ENCODE data around the gene LCLAT1.

The LCLAT1 gene

DNA sequence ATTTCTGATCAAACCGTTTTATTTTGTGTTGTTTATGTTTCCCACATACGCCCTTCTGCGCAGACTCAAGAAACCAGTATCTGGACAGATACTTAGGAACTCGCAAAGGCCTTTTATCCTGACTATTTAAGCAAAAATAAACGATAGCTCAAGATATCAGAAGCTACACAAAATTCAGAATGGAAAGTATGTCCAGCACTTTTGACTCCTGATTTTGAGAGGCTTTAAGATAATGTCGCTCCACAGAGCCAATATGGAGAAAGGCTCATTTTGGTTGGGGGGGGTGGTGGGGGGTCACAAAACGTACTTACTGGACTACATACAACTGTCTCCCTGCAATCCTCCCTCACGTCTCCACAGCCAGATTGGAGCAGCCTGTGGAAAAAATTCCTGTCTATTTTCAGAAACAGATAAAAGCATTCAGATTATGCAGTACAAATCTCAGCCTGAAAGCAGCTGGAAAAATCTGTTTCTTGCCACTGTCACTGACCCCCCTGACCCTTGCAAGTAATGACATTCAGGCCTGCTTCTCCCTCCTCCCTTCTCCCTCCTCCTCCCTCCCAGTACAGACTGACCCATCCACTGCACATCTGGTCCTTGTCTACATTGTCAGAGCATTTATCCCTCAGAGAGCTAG, 34.9 kb upstream of the LCLAT1 start:
- no peaks in the 10 kb centered on the region for H3K27me3 ChIP-seq (ENCODE audit: control insufficient read depth, insufficient read depth, low read length)
- H3K4me3 ChIP-seq (ENCODE audit: low read depth, low read length) = no peak overlapping the region
- H3K4me1 ChIP-seq (ENCODE audit: control insufficient read depth, insufficient read depth, low read length) = peaks cover 1% of the 10 kb centered on the region
- H3K36me3 ChIP-seq (ENCODE audit: control insufficient read depth, insufficient read depth, low read length) = no peaks in the 10 kb centered on the region
- no peaks in the 10 kb centered on the region for H3K9me3 ChIP-seq (ENCODE audit: control insufficient read depth, insufficient read depth, low read length)
- no peak overlapping the region for H3K9ac ChIP-seq (ENCODE audit: low read depth, low read length)

DNA sequence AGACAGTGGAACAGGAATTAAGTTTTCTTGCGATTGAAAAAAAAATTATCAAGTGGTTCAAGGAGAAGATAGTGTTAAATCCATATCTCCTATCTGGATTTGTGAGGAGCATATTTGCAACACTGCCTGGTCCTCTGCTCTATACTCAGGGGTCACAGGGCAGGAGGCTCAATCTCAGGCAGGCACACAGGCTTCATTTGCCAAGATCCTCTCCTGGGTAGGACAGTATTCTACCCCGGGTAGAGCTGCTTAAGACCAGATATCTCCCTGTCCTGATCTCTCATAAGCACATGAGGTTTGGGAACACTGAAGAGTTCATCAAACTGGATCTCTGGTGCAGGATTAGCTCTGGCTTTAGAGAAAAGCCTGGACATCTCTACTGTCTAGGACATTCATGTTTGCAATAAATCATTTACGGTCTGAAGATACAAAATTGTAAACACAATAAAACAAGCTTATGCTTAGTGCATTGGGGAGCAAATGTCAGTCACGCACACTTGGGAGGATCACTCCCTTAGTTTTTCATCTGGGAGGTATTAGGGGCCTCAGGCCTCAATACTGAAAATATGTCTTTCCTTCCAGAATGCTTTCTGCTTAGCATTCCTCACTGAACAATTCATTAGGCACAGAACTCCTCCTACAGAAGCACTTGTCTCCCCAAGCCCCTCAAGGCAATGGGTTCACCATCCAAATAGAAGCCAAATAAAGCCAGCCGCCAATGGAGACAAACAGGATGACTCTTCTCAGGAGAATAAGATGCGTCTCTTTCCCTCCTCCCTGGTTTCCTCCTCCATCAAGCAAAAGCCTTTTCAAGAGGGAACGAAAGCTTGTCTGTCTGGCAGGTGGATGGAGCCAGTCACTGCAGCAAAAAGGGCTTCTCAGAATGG, 34.1 kb upstream of the LCLAT1 start:
- Histone ChIP-seq H3K9me3 (ENCODE audit: control insufficient read depth, insufficient read depth, low read length) (no peaks in the 10 kb centered on the region), H3K4me1 (ENCODE audit: control insufficient read depth, insufficient read depth, low read length) (peaks cover 4% of the 10 kb centered on the region), H3K27me3 (ENCODE audit: control insufficient read depth, insufficient read depth, low read length) (no peaks in the 10 kb centered on the region), H3K9ac (ENCODE audit: low read depth, low read length) (no peak overlapping the region), H3K4me3 (ENCODE audit: low read depth, low read length) (no peak overlapping the region), H3K36me3 (ENCODE audit: control insufficient read depth, insufficient read depth, low read length) (no peaks in the 10 kb centered on the region)

DNA sequence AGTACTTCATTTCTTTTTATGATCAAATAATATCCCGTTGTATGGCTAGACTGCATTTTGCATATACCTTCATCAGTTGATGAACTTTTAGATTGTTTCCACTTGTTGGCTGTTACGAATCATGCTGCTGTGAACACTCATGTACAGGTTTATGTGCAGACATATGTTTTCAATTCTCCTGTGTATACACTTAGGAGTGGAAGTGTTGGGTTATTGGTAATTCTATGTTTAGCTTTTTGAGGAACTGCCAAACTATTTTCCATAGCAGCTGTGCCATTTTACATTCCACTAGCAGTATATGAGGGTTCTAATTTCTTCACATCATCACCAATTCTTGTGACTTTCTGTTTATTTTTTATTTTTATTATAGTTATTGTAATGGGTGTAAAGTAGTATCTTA, 32.1 kb upstream of the LCLAT1 start:
- Histone ChIP-seq H3K4me3 (ENCODE audit: low read depth, low read length) (no peak overlapping the region), H3K4me1 (ENCODE audit: control insufficient read depth, insufficient read depth, low read length) (peaks cover 4% of the 10 kb centered on the region), H3K9me3 (ENCODE audit: control insufficient read depth, insufficient read depth, low read length) (no peaks in the 10 kb centered on the region), H3K9ac (ENCODE audit: low read depth, low read length) (no peak overlapping the region), H3K27me3 (ENCODE audit: control insufficient read depth, insufficient read depth, low read length) (no peaks in the 10 kb centered on the region), H3K36me3 (ENCODE audit: control insufficient read depth, insufficient read depth, low read length) (no peaks in the 10 kb centered on the region)

DNA sequence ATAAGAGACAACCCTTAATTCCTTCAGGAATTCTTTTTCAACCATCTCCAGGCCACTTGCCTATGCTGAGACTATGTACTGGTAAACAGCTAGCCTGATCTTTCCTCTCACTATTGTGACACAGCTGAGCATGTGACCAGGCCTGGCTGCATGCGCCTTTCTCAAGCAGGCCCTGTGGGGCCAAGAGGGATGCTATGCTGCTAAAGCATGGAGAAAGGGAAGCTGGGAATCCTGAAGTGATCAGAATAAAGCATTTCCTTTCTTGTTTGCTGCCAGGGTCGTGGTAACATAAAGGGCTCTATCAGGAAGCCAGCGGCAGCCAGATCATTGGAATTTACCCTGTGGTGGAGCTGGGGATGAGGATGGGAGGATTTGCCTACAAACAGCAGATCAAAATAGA, 29.8 kb upstream of the LCLAT1 start:
- Histone ChIP-seq H3K27me3 (ENCODE audit: control insufficient read depth, insufficient read depth, low read length) (no peaks in the 10 kb centered on the region), H3K9me3 (ENCODE audit: control insufficient read depth, insufficient read depth, low read length) (no peaks in the 10 kb centered on the region), H3K9ac (ENCODE audit: low read depth, low read length) (no peak overlapping the region), H3K4me3 (ENCODE audit: low read depth, low read length) (no peak overlapping the region), H3K36me3 (ENCODE audit: control insufficient read depth, insufficient read depth, low read length) (no peaks in the 10 kb centered on the region), H3K4me1 (ENCODE audit: control insufficient read depth, insufficient read depth, low read length) (peaks cover 19% of the 10 kb centered on the region)

DNA sequence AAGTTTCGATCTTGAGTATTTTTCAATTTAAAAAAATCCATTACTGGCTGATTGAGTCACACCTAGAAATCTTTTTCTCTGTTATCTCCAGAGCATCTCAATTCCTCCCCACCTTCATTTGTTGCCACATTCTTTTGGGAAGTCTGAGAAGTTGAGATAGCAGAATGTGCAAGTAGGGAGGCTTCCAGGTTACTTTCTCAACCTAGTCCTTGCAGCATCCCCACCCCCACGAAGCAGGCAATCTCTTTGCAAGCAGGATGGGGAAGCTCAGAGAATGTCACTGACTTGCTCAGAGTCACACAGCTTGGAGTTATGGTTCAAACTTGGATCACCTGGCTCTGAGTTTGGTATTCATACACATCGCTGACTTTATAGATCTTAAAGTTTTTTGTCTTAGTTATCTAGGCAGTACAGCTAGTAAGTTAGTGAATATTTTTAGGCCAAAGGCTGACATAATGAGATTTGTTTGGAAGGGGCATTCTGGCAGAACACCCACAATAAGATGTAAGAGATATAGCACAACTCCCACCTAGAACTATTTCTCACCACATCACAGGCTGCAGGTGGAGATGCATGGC, 25.9 kb upstream of the LCLAT1 start:
- Histone ChIP-seq H3K4me1 (ENCODE audit: control insufficient read depth, insufficient read depth, low read length) (peaks cover 21% of the 10 kb centered on the region), H3K27me3 (ENCODE audit: control insufficient read depth, insufficient read depth, low read length) (no peaks in the 10 kb centered on the region), H3K9me3 (ENCODE audit: control insufficient read depth, insufficient read depth, low read length) (no peaks in the 10 kb centered on the region), H3K36me3 (ENCODE audit: control insufficient read depth, insufficient read depth, low read length) (no peaks in the 10 kb centered on the region), H3K9ac (ENCODE audit: low read depth, low read length) (no peak overlapping the region), H3K4me3 (ENCODE audit: low read depth, low read length) (no peak overlapping the region)

DNA sequence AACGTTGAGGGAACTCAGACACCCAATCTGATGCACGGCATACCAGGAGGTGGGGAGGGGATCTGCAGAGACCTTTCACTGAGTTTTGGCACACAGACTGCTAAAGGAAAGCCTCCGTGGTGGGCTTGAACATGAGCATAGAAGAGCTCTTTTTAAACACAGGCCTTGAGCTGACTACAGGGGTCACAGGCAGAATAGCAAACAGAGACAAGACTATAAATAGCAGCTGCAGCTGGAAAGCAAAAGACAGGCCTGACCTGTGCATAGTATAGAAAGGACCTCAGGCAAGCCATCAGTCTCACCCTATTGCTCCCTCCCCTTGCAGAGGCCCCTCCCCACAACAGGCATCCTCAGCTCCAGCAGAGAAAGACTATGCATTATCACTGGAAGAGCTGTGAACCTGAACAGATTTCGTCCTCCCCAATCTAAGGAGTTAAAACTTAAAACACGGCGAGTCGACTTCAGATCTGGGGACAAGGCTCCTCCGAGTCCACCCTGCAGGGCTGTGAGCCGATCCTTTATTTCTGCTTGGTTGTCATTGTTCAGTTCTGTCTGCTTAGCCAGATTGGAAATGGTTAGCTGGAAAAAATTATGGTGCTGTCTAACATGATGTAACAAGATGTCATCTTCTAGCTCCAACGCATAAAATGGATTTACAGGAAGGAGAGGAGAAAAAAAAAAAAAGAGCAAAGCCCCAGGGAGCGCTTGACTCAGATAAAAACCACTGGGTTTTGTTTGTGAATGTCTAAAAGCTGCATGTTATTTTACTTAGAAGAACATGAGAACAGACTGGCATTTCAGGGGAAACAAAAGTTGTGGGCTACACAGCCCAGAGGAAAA, 25.2 kb upstream of the LCLAT1 start:
- Histone ChIP-seq H3K4me3 (ENCODE audit: low read depth, low read length) (no peak overlapping the region), H3K9me3 (ENCODE audit: control insufficient read depth, insufficient read depth, low read length) (no peaks in the 10 kb centered on the region), H3K27me3 (ENCODE audit: control insufficient read depth, insufficient read depth, low read length) (no peaks in the 10 kb centered on the region), H3K36me3 (ENCODE audit: control insufficient read depth, insufficient read depth, low read length) (no peaks in the 10 kb centered on the region), H3K9ac (ENCODE audit: low read depth, low read length) (no peak overlapping the region), H3K4me1 (ENCODE audit: control insufficient read depth, insufficient read depth, low read length) (peaks cover 21% of the 10 kb centered on the region)

DNA sequence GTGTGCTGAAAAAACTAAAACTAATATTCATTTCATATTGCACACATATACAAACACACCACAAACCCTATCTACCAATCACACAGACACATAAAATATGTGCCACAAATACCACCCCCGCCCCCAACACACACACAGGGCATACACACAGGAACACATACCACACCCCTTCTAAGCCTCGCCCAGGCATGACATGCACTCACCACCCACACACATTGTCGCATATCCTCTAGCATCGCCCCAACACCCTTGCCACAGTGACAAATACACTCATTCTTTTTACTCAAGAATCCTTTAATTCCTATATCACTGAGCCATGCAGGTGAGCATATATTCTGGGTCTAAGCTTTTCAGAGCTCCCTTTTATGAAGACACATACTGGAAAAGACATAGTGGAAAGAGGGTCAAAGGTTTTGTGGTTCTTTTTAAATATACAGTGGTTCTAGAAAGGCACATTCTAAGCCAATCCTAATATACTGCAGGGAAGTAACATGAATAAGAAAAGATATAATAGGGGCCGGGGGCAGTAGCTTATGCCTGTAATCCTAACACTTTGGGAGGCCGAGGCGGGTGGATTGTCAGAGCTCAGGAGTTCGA, 24.5 kb upstream of the LCLAT1 start:
- H3K9ac ChIP-seq (ENCODE audit: low read depth, low read length) = no peak overlapping the region
- no peaks in the 10 kb centered on the region for H3K36me3 ChIP-seq (ENCODE audit: control insufficient read depth, insufficient read depth, low read length)
- no peak overlapping the region for H3K4me3 ChIP-seq (ENCODE audit: low read depth, low read length)
- H3K4me1 ChIP-seq (ENCODE audit: control insufficient read depth, insufficient read depth, low read length) = peaks cover 17% of the 10 kb centered on the region
- no peaks in the 10 kb centered on the region for H3K9me3 ChIP-seq (ENCODE audit: control insufficient read depth, insufficient read depth, low read length)
- no peaks in the 10 kb centered on the region for H3K27me3 ChIP-seq (ENCODE audit: control insufficient read depth, insufficient read depth, low read length)

DNA sequence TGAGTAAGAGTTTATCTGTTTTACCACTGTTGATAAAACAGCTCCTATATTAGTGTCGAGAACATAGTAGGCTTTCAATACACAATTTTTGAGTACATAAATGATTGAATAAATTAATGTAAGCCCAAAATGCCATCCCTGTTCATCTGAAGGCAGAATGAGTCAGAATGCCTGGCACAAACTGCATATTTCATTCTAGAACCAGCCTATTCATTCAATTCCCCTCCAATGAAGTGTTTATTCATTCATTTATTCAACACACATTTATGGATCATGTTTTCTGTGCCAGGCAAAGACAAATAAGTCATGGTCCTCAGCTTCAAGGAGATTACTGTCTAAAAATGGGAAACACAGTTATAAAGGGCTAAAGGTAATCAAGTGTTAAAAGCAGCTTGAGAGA, 22.8 kb upstream of the LCLAT1 start:
- Histone ChIP-seq H3K27me3 (ENCODE audit: control insufficient read depth, insufficient read depth, low read length) (no peaks in the 10 kb centered on the region), H3K36me3 (ENCODE audit: control insufficient read depth, insufficient read depth, low read length) (no peaks in the 10 kb centered on the region), H3K9ac (ENCODE audit: low read depth, low read length) (no peak overlapping the region), H3K4me3 (ENCODE audit: low read depth, low read length) (no peak overlapping the region), H3K4me1 (ENCODE audit: control insufficient read depth, insufficient read depth, low read length) (peaks cover 17% of the 10 kb centered on the region), H3K9me3 (ENCODE audit: control insufficient read depth, insufficient read depth, low read length) (no peaks in the 10 kb centered on the region)

DNA sequence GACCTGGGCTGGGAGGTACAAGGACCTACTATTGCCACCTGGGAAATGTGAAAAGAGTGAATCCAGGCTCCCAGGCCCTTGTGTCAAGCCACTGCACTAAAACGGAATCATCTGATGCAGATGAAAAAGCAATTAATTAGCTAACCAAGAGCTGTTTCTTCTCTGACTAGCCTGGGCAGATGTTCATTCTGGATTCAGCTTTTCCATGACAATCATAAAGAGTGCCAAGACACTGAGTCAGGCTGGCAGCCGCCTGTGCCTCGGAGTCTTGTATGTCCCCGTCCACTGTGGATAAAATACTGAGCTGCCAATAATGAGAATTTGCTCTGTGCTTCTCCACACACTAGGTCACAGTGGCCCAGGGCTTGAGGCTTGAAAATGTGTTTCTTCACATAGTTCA, 21.7 kb upstream of the LCLAT1 start:
- Histone ChIP-seq H3K27me3 (ENCODE audit: control insufficient read depth, insufficient read depth, low read length) (no peaks in the 10 kb centered on the region), H3K4me1 (ENCODE audit: control insufficient read depth, insufficient read depth, low read length) (peaks cover 17% of the 10 kb centered on the region), H3K36me3 (ENCODE audit: control insufficient read depth, insufficient read depth, low read length) (no peaks in the 10 kb centered on the region), H3K9ac (ENCODE audit: low read depth, low read length) (no peak overlapping the region), H3K9me3 (ENCODE audit: control insufficient read depth, insufficient read depth, low read length) (no peaks in the 10 kb centered on the region), H3K4me3 (ENCODE audit: low read depth, low read length) (no peak overlapping the region)

DNA sequence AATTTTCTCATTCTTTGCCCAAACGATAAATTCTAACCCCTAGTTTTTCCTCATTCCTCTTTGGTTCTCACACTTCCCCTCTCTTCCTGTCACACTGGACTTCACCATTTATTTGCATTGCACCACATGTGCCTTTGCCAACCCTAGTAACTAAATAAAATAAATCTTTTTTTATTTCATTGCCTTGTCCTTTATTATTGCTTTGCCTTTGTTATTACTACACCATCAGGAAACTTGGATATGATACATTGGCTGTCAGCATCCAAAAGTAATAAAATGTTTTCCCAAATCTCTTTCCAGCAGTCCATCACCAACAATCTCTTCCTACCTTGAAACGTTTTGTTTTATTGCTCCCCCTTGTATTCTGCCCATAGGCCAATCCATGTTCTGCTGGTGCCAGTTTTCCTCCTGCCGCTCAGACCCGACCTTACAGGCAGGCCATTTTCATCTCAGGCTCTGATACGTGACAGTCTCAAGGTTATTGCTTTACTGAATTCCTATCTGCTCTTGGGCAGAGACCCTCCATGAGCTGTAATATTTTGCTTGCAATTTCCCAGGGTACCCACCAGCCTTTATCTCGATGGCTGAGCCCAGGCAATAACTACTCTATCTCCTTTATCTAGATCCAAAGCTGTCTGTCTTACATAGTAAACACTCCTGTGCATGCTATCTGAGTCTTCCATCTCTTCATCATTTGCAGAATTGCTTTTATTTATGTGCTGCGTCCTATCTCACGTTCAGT, 19.3 kb upstream of the LCLAT1 start:
- no peaks in the 10 kb centered on the region for H3K36me3 ChIP-seq (ENCODE audit: control insufficient read depth, insufficient read depth, low read length)
- no peaks in the 10 kb centered on the region for H3K9me3 ChIP-seq (ENCODE audit: control insufficient read depth, insufficient read depth, low read length)
- H3K4me3 ChIP-seq (ENCODE audit: low read depth, low read length) = no peak overlapping the region
- H3K27me3 ChIP-seq (ENCODE audit: control insufficient read depth, insufficient read depth, low read length) = no peaks in the 10 kb centered on the region
- no peaks in the 10 kb centered on the region for H3K4me1 ChIP-seq (ENCODE audit: control insufficient read depth, insufficient read depth, low read length)
- H3K9ac ChIP-seq (ENCODE audit: low read depth, low read length) = no peak overlapping the region

DNA sequence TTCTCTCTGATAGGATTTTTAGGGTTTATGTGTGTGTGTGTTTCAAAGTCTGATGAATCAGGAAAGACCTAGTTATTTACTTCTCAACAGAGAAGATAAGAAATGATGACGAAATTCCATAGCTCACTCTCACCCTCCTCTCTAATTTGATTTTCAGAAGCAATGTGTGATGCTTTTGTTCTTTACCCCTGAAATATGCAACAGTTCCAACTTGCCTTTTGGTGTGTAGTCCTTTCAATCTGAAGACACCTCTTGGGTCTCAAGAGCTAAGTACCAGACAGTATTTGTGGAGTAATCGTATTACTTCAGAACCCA, 18.7 kb upstream of the LCLAT1 start:
- no peaks in the 10 kb centered on the region for H3K36me3 ChIP-seq (ENCODE audit: control insufficient read depth, insufficient read depth, low read length)
- H3K4me1 ChIP-seq (ENCODE audit: control insufficient read depth, insufficient read depth, low read length) = no peaks in the 10 kb centered on the region
- H3K4me3 ChIP-seq (ENCODE audit: low read depth, low read length) = no peak overlapping the region
- H3K27me3 ChIP-seq (ENCODE audit: control insufficient read depth, insufficient read depth, low read length) = no peaks in the 10 kb centered on the region
- H3K9ac ChIP-seq (ENCODE audit: low read depth, low read length) = no peak overlapping the region
- H3K9me3 ChIP-seq (ENCODE audit: control insufficient read depth, insufficient read depth, low read length) = no peaks in the 10 kb centered on the region
